Activated CD4-positive, alpha-beta T cell treated with anti-CD3 and anti-CD28 coated beads, Interleukin-2, amount 10 ng/mL, durations not matched to agents 24 days and 14 days (primary cell): ENCODE results near the gene ZNF652. TPM values are rescaled to one million over a fixed set of nuclear protein-coding genes. Genes with fewer than 3 reads are reported as not detected.
"Not testable (repeated sequence)": the region's sequence is repeated elsewhere in the genome, so short reads cannot be mapped to it uniquely, and the experiment has no call there.

Experiments
- DNase-seq: peaks from one replicate; pipeline ENCODE4 v3.0.0; 2022
- H3K27ac Mint-ChIP-seq: one replicate; pipeline ENCODE4 v1.8.0; 2022; ENCODE audit warnings: mild to moderate bottlenecking, mixed read lengths
- H3K27me3 Mint-ChIP-seq: one replicate; pipeline ENCODE4 v1.8.0; 2022; ENCODE audit warnings: mixed read lengths
- H3K36me3 Mint-ChIP-seq: one replicate; pipeline ENCODE4 v1.8.0; 2022; ENCODE audit warnings: low read depth, mild to moderate bottlenecking, mixed read lengths
- H3K4me1 Mint-ChIP-seq: one replicate; pipeline ENCODE4 v1.8.0; 2021; ENCODE audit warnings: mixed read lengths
- H3K4me3 Mint-ChIP-seq: one replicate; pipeline ENCODE4 v1.8.0; 2022; ENCODE audit warnings: mild to moderate bottlenecking, moderate library complexity, mixed read lengths
- H3K9me3 Mint-ChIP-seq: one replicate; pipeline ENCODE4 v1.8.0; 2021; ENCODE audit warnings: mixed read lengths
- intact Hi-C: fragments of 100-400 bp; cut with micrococcal nuclease; formaldehyde crosslinking; loops from one replicate; pipeline ENCODE4 v1.15.1; 2023
- total RNA-seq: library from RNA; stranded (reverse); gene quantifications from 2 replicates; pipeline ENCODE4 v1.2.3, GENCODE V29; 2022

ZNF652 gene
- total RNA-seq, 1 donor from 2014 or later = 4.5 TPM

DNA sequence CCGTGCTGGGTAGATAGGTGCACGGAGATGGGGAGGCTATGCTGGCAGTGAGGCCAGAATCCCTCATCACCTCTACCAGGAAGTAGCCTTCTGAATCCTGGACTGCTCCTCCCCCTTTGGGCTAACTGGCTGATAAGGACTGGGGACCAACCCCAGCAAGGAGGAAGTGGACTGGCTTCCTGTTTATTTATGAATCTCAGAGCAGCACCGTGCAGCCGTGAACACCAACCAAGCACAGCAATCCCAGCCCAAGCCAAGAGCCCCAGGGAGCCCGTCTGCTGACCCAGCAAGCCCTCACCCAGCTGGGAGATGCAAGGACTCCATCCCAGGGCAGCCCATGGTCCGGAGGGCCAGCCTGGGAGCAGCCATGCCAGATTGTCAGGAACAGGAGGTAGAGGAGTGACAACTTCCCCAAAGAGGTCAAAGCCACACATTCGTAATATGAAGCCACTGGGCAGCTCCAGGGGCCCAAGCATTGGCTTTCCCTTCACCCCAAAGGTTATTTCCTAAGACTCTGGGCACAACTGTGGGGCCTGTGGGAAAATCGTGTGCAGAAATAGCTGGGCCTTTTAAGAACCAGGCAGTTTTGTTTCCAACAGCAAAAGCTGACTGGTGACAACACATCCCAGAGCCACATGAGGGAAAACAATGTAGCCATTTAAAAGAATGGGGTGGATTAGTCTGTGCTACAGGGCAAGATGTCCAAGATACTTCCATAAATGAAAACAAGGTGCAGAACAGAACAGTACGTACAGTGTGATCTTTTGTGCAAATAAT, 28.7 kb upstream of the ZNF652 start:
- Mint-ChIP-seq H3K27me3 (no peaks in the 10 kb centered on the region), H3K4me1 (peaks cover 58% of the 10 kb centered on the region), H3K36me3 (no peaks in the 10 kb centered on the region), H3K27ac (peak overlapping the region; percentile 80), H3K4me3 (peak overlapping the region; percentile 50), H3K9me3 (no peaks in the 10 kb centered on the region)
- intact Hi-C loops = no loop called here
- peak; percentile 60 for DNase-seq

DNA sequence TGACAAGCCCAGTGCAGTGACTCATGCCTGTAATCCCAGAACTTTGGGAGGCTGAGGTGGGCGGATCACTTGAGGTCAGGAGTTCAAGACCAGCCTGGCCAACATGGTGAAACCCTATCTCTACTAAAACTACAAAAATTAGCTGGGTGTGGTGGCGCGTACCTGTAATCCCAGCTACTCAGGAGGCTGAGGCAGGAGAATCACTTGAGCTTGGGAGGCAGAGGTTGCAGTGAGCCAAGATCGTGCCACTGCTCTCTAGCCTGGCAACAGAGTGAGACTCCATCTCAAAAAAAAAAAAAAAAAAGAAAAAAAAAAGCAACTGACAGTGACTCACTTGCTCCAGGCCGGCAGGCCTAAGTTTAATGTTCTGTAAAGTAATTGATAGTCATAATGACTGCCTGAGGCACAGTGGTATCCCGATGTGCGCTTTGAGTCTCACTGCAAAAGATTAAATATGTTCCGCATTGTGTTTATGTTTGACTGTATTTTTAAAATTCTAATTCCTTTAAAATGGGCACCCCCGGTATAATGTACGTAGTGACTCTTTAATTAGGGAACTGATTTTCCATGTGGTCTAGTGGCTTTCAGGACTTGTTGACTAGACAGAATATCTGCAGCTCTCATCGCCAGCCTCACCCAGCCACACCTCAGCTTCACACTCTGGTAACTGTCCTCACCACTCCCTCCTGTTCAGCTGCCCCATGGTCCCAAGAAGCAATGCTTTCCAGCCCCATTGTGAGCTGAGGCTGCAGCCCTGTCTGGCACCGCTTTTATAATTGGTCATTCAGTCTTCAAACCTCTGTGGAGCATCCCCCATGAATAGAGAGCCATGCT, 27.7 kb upstream of the ZNF652 start:
- H3K36me3 Mint-ChIP-seq, DNase-seq, H3K9me3 Mint-ChIP-seq, H3K27me3 Mint-ChIP-seq, intact Hi-C loops: not testable (repeated sequence)
- Mint-ChIP-seq H3K4me1 (peaks cover 54% of the 10 kb centered on the region), H3K4me3 (peak overlapping the region; percentile 30), H3K27ac (peak overlapping the region; percentile 88)

DNA sequence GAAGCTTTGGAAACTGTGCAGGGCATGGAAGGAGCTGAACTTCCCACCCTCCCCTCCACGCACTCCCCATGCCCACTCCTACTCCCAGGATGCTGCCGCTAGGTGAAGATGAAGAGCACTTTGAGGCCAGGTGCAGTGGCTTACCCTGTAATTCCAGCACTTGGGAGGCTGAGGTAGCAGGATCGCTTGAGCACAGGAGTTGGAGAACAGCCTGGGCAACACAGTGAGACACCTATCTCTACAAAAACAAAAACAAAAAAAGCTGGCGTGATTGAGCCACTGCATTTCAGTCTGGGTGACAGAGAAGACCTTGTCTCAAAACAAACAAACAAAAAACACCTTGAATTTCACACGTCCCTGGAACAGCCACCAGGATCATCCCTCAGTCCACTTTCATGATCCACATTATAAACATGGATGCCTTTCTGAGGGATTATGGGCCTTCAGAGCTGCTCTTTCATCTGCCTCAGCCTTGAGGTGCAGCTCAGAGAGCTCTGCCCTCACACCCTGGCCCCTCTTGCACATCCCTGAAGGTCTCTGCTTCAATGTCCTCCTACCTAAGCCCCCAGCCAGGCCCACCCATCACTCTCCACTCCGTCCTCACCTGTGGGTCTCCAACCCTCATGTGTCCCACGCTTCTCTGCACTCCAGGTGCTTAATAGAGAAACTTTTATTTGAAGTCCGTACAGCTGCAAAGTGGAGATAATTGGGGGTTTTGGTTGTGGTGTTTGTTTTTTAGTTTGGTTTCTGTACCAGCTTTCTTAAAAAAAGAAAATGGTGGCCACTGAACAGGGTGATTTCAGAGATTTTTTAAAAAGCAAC, 26.9 kb upstream of the ZNF652 start:
- Mint-ChIP-seq H3K9me3 (no peaks in the 10 kb centered on the region), H3K36me3 (no peaks in the 10 kb centered on the region), H3K27me3 (no peaks in the 10 kb centered on the region), H3K4me3 (peak overlapping the region; percentile 72), H3K27ac (peak overlapping the region; percentile 88), H3K4me1 (peaks cover 51% of the 10 kb centered on the region)
- DNase-seq = no peak
- intact Hi-C loops = no loop called here

DNA sequence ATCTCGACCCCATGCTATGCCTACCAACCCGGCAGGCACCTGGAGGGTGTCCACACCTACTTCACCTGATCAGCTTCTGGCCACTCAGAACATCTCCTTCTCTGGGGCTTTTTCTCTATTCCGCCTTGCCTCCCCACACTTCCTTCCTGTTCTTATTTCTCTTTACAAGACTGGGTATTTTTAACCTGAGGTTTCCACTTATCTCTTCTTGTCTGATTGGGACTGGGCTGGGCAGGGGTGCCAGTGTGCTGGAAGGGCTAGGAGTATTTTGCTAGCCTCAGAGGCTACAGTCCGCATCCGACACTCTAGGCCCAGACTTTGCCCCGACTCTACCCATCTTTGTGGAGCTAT, 26.2 kb upstream of the ZNF652 start:
- Mint-ChIP-seq H3K4me3 (peak overlapping the region; percentile 72), H3K27ac (peak overlapping the region; percentile 88), H3K36me3 (no peaks in the 10 kb centered on the region), H3K27me3 (no peaks in the 10 kb centered on the region), H3K9me3 (no peaks in the 10 kb centered on the region), H3K4me1 (peaks cover 47% of the 10 kb centered on the region)
- intact Hi-C loops = no loop called here
- DNase-seq = peak; percentile 79

DNA sequence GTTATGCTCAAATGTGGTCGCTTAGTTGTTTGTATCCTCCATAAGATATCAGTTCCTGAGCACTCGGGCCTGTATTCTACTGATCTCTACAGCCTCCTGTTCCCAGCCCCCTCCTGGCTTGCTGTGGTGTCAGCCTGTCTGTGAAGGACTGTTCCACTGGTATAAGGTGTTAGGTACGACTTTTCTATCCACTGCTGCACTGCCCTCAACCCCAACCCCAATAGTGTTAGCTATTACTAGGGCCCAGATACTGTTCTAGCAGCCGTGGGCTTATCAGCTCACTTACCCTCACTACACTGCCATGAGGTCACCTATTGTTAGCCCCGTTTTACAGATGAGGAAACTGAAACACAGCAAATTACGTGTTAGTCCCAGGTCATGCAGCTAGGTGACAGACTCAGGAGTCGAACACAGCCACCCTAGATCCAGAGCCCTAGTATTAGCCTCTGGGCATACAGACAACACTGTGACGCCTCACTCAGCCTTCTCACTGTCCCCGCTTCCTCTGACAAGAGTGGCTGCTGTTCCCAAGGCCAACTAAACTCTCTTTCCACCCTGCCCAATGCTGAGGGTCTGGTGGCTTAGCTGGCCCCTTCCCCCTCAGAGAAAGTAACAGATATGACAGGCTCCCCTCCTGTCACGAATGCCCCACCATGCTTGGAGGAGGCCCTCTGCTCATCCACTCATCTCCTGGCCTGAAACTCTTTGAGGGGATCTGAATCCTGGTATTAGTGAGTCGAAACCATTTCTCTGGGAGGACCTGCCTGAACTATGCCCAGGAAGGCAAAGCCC, 25.6 kb upstream of the ZNF652 start:
- intact Hi-C loops = no loop called here
- no peak for DNase-seq
- Mint-ChIP-seq H3K36me3 (no peaks in the 10 kb centered on the region), H3K27ac (peak overlapping the region; percentile 88), H3K27me3 (no peaks in the 10 kb centered on the region), H3K4me1 (peaks cover 47% of the 10 kb centered on the region), H3K9me3 (no peaks in the 10 kb centered on the region), H3K4me3 (peak overlapping the region; percentile 72)

DNA sequence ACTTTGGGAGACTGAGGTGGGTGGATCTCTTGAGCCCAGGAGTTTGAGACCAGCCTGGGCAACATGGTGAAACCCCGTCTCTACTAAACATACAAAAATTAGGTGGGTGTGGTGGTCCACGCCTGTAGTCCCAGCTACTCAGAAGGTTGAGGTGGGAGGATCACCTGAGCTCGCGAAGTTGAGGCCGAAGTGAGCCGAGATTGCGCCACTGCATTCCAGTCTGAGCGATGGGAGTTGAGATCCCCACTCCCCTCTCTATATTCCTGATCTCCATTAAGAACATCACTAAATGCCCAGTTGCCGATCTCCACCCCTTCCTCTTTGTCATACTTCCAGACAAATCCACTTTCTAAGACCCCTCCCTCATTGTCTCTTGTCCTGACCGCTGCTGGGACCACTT, 24.3 kb upstream of the ZNF652 start:
- Mint-ChIP-seq H3K4me3 (no peak overlapping the region), H3K27me3 (peaks cover 8% of the 10 kb centered on the region), H3K4me1 (peaks cover 46% of the 10 kb centered on the region), H3K36me3 (no peaks in the 10 kb centered on the region), H3K27ac (no peak overlapping the region), H3K9me3 (no peaks in the 10 kb centered on the region)
- intact Hi-C loops = no loop called here
- DNase-seq = no peak

DNA sequence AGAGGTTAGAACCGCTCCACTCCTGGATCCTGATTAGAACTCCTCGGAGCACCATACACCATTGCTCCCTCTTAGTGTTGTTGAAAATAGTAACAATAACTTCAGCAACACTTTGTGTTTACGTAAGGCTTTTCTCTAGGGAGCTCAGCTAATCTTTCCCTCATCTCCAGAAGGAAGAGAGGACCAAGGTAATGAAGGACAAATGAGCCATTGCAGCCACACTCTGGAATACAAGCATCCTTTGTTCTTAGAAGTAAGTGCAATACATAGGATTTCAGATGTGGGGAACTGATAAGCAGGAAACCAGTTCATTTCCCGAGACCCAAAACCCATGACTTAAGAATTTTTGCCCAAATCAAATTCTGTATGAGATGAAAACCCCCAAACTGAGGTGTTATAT, 22.9 kb upstream of the ZNF652 start:
- Mint-ChIP-seq H3K36me3 (peaks cover 1% of the 10 kb centered on the region), H3K27ac (no peak overlapping the region), H3K4me3 (no peak overlapping the region), H3K27me3 (peaks cover 10% of the 10 kb centered on the region), H3K9me3 (no peaks in the 10 kb centered on the region), H3K4me1 (peaks cover 32% of the 10 kb centered on the region)
- intact Hi-C loops = no loop called here
- no peak for DNase-seq

DNA sequence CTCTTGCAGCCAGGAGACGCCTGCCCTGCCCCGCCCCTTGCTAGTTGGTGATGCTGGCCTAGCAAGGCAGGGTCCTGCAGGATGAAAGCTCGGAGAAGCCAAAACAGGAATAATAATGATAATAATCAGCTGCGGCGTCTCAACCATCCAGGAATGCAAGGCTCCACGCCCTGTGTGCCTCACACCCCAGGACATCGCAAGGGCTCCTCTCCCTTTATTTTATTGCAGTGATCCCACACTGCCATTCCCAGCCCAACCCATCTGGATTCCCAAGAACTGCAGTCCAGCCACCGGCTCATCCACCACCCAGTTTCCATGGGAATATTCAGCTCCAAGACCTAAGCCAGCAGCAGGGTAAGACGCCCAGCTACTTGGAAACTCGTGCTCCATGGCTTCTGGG, 21.0 kb upstream of the ZNF652 start:
- no peak overlapping the region for H3K27ac Mint-ChIP-seq
- peaks cover 17% of the 10 kb centered on the region for H3K27me3 Mint-ChIP-seq
- H3K4me3 Mint-ChIP-seq = no peak overlapping the region
- H3K4me1 Mint-ChIP-seq = peaks cover 15% of the 10 kb centered on the region
- peaks cover 1% of the 10 kb centered on the region for H3K36me3 Mint-ChIP-seq
- intact Hi-C loops = no loop called here
- no peaks in the 10 kb centered on the region for H3K9me3 Mint-ChIP-seq
- no peak for DNase-seq

DNA sequence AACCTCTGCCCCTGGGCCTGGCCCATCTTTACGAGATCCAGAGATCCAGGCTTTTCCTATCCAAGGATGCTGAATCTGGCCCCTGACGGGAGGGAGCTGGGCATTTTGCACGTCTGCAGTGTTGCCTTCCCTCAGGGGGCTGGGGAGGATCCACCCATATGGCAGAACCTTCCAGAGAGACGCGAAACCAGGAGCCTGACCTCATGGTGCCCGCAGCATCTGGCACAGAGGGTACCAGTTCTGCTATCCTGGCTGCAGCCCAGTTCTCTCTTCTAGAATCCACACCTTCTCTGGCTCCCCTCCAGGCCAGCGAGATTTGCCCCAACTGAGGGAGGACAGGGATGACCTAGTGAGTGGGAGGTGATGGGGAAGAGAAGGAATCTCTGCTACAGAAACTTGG, 20.5 kb upstream of the ZNF652 start:
- DNase-seq = no peak

DNA sequence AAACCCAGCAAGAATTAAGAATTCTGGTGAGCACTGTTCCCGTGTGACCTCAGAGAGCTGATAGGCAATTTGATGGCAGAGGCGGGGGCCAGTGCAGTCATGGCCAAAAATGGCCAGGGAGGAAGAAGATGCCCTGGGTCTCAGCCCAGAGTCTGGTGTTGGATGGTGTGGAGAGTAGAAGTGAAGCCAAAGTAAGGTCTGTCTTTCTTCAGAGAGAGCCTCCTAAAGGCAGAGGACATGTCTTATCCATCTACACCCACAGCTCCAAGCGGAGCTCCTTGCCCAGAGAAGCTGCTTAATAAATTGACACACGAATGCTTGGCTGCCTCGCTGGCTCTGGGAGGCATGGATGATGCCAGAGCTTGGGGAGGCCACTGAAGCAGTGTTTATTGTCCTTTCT, 19.7 kb upstream of the ZNF652 start:
- intact Hi-C loops = no loop called here
- Mint-ChIP-seq H3K27ac (no peak overlapping the region), H3K9me3 (no peaks in the 10 kb centered on the region), H3K4me1 (peaks cover 4% of the 10 kb centered on the region), H3K36me3 (peaks cover 1% of the 10 kb centered on the region), H3K4me3 (no peak overlapping the region), H3K27me3 (peaks cover 17% of the 10 kb centered on the region)
- no peak for DNase-seq

More for the DNA sequence above, 20.5 kb upstream of the ZNF652 start:
- peaks cover 1% of the 10 kb centered on the region for H3K36me3 Mint-ChIP-seq
- intact Hi-C loops = no loop called here
- H3K4me1 Mint-ChIP-seq = peaks cover 10% of the 10 kb centered on the region
- no peaks in the 10 kb centered on the region for H3K9me3 Mint-ChIP-seq
- H3K27ac Mint-ChIP-seq = no peak overlapping the region
- H3K4me3 Mint-ChIP-seq = no peak overlapping the region
- peaks cover 17% of the 10 kb centered on the region for H3K27me3 Mint-ChIP-seq

DNA sequence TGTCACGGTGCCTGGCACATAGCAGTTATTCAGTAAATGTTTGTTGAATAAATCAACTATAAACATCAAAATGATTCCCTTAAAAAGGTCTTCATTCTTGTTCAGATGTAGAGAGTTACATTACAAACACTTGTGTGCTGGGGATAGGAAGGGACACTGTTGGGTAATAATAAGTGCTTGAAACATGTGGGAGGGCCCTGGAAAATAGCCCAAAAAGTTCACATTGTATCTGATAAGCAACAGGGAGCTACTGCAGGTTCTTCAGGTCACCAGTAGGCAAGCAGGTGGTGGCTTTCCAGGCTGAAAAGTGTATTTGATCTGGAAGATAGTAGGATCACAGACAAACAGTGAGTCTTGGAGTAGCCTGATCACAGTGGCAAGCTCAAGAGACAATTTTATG, 19.0 kb upstream of the ZNF652 start:
- DNase-seq = no peak
- intact Hi-C loops = no loop called here

DNA sequence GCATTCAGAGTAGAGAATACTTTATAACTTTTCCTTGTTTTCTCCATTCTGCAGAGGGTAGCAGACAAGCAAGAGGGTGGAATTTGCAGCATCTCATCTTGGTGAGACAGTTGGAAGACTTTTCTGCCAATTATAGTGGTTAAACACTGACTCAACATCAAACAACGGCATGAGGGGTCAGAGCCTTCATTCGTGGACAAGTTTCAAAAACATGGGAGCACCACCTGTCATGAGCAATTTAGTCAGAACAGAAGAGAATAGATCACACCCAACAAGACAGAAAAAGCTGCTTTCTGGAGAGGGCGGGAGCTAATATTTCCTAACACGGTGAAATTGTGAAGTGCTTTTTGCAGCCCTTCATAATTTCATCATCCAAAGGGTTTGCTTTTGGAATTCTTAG, 17.9 kb upstream of the ZNF652 start:
- Mint-ChIP-seq H3K27ac (no peak overlapping the region), H3K4me3 (no peak overlapping the region), H3K4me1 (peaks cover 1% of the 10 kb centered on the region), H3K27me3 (peaks cover 17% of the 10 kb centered on the region), H3K36me3 (peaks cover 1% of the 10 kb centered on the region), H3K9me3 (no peaks in the 10 kb centered on the region)
- intact Hi-C loops = no loop called here
- DNase-seq = no peak

More for the DNA sequence above, 19.0 kb upstream of the ZNF652 start:
- H3K4me1 Mint-ChIP-seq = peaks cover 3% of the 10 kb centered on the region
- peaks cover 1% of the 10 kb centered on the region for H3K36me3 Mint-ChIP-seq
- no peak overlapping the region for H3K4me3 Mint-ChIP-seq
- no peaks in the 10 kb centered on the region for H3K9me3 Mint-ChIP-seq
- H3K27me3 Mint-ChIP-seq = peaks cover 17% of the 10 kb centered on the region
- H3K27ac Mint-ChIP-seq = no peak overlapping the region

DNA sequence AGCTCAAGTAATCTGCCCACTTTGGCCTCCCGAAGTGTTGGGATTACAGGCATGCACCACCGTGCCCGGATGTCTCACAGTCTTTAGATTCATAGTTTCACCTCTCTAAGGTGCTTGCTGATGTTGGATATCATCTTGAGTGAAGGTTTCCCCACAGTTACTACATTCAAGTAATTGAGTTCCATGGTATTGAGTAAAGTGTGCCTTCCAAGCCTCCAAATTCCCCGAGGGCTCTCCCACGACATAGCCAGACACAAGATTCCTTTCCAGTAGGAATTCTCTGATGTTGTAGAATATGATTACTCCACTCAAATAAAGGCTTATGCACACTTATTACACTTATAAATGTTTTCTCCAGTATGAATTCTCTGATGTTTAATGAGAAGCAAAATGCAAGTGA, 16.3 kb upstream of the ZNF652 start:
- intact Hi-C loops = no loop called here
- Mint-ChIP-seq H3K4me1 (peaks cover 1% of the 10 kb centered on the region), H3K27ac (no peak overlapping the region), H3K9me3 (no peaks in the 10 kb centered on the region), H3K27me3 (peaks cover 17% of the 10 kb centered on the region), H3K36me3 (peaks cover 1% of the 10 kb centered on the region), H3K4me3 (no peak overlapping the region)
- no peak for DNase-seq
